GM23248 (cell line): ENCODE results near the gene DNTTIP2.

Experiments used
- EZH2 ChIP-seq: fragments of 200-600 bp; sonication (generic); IDR thresholded peaks from 2 replicates; pipeline ENCODE4 v1.6.1; 2018; ENCODE audit warnings: antibody characterized with exemption, mild to moderate bottlenecking; ENCODE audit not compliant: insufficient read depth, poor library complexity, severe bottlenecking
- EZH2phosphoT487 ChIP-seq: fragments of 200-600 bp; sonication (generic); IDR thresholded peaks from 2 replicates; pipeline ENCODE4 v1.6.1; 2018; ENCODE audit warnings: antibody characterized with exemption, moderate library complexity, mild to moderate bottlenecking, low read depth; ENCODE audit not compliant: insufficient read depth

- TF ChIP-seq EZH2 (no peak), EZH2phosphoT487 (no peak)
These were observed 29.6 kb upstream of the DNTTIP2 start for GRCh38 chr1:93908394-93909145.
